ENCODE results near the gene PIR. TPM values are rescaled to one million over a fixed set of nuclear protein-coding genes. Genes with fewer than 3 reads are reported as not detected.

PIR gene
- total and polyA plus RNA-seq, 2 donors (not counting 1 experiment from before 2014, with no cell fraction given) = 0.22 TPM; not detected in 1

GRCh38 chrX:15475486-15475885 is 17.6 kb downstream of the PIR start:
- no CpG with 5 or more reads among the region's 4 CpGs for WGBS (ENCODE audit: insufficient coverage)
- CTCF ChIA-PET = interaction anchor here (0.9 kb wide), 1 partner anchor 23 kb away, joined by 3 read pairs; no protein-coding TSS in a partner anchor

GRCh38 chrX:15475021-15475420 is 18.1 kb downstream of the PIR start:
- ChIA-PET CTCF (interaction anchor here (0.9 kb wide), 1 partner anchor 23 kb away, joined by 3 read pairs; no protein-coding TSS in a partner anchor), POLR2A (no interaction called here)
- H3K9me3 Mint-ChIP-seq (ENCODE audit: insufficient read depth) = no peaks in the 10 kb centered on the region
- TF ChIP-seq, protein P1, sequence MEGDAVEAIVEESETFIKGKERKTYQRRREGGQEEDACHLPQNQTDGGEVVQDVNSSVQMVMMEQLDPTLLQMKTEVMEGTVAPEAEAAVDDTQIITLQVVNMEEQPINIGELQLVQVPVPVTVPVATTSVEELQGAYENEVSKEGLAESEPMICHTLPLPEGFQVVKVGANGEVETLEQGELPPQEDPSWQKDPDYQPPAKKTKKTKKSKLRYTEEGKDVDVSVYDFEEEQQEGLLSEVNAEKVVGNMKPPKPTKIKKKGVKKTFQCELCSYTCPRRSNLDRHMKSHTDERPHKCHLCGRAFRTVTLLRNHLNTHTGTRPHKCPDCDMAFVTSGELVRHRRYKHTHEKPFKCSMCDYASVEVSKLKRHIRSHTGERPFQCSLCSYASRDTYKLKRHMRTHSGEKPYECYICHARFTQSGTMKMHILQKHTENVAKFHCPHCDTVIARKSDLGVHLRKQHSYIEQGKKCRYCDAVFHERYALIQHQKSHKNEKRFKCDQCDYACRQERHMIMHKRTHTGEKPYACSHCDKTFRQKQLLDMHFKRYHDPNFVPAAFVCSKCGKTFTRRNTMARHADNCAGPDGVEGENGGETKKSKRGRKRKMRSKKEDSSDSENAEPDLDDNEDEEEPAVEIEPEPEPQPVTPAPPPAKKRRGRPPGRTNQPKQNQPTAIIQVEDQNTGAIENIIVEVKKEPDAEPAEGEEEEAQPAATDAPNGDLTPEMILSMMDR (IDR thresholded peaks at IDR 0.05) = no peak
- TF ChIP-seq EZH2 (IDR thresholded peaks at IDR 0.05; ENCODE audit: borderline replicate concordance, insufficient read depth, low read depth, low read length, poor library complexity, severe bottlenecking) = no peak
- H3K4me1 Mint-ChIP-seq = no peaks in the 10 kb centered on the region
- H3K79me2 ChIP-seq (ENCODE audit: control insufficient read depth, insufficient read depth, low read length) = no peaks in the 10 kb centered on the region
- no peaks in the 10 kb centered on the region for H3K9me3 ChIP-seq (ENCODE audit: control extremely low read depth in 1 of 3, control insufficient read depth in 2 of 3, insufficient read depth in 1 of 3, low read length in 2 of 3)
- no peaks in the 10 kb centered on the region for H3K4me1 ChIP-seq (ENCODE audit: control insufficient read depth in 2 of 2, insufficient read depth in 2 of 2, low read length in 2 of 2)
- no peak for ATAC-seq (ENCODE audit: low read depth)
- H3K4me2 ChIP-seq (replicated peaks; ENCODE audit: low read depth, low read length, poor library complexity, severe bottlenecking) = no peak overlapping the region
- no CpG with 5 or more reads among the region's 5 CpGs for WGBS (ENCODE audit: insufficient coverage)
- peaks cover 3% of the 10 kb centered on the region for H3K27me3 Mint-ChIP-seq
- H4K20me1 ChIP-seq (ENCODE audit: control insufficient read depth, insufficient read depth, low read length, poor library complexity, severe bottlenecking) = no peaks in the 10 kb centered on the region
- no peak for DNase-seq
- H3K36me3 ChIP-seq (replicated peaks in 1 of 2; ENCODE audit: control extremely low read depth in 1 of 2, control insufficient read depth in 1 of 2, extremely low read depth in 1 of 2, insufficient read depth in 2 of 2, low read length in 1 of 2) = no peaks in the 10 kb centered on the region
- H3K4me3 Mint-ChIP-seq = no peak overlapping the region
- intact Hi-C loops (cut with micrococcal nuclease) = no loop called here
- no peaks in the 10 kb centered on the region for H3K27me3 ChIP-seq (replicated peaks in 1 of 4; ENCODE audit: control extremely low read depth in 1 of 4, control insufficient read depth in 3 of 4, insufficient read depth in 4 of 4, low read length in 3 of 4)
- no peak overlapping the region for H2AFZ ChIP-seq (ENCODE audit: insufficient read depth, low read depth, low read length, poor library complexity, severe bottlenecking)
- H3K9ac ChIP-seq (ENCODE audit: low read length) = no peak overlapping the region
- H3K27ac Mint-ChIP-seq = no peak overlapping the region
- H3K27ac ChIP-seq (ENCODE audit: low read length in 2 of 2) = no peak overlapping the region
- H3K4me3 ChIP-seq (ENCODE audit: control extremely low read depth in 1 of 5, extremely low read depth in 1 of 5, insufficient read depth in 1 of 5, low read depth in 2 of 5, low read length in 4 of 5) = no peak overlapping the region

More at GRCh38 chrX:15475486-15475885, 17.6 kb downstream of the PIR start:
- Mint-ChIP-seq H3K27me3 (peaks cover 3% of the 10 kb centered on the region), H3K4me1 (no peaks in the 10 kb centered on the region), H3K9me3 (ENCODE audit: insufficient read depth) (no peaks in the 10 kb centered on the region), H3K4me3 (no peak overlapping the region), H3K27ac (no peak overlapping the region)
- H3K4me1 ChIP-seq (ENCODE audit: control insufficient read depth in 2 of 2, insufficient read depth in 2 of 2, low read length in 2 of 2) = no peaks in the 10 kb centered on the region
- H3K4me2 ChIP-seq (replicated peaks; ENCODE audit: low read depth, low read length, poor library complexity, severe bottlenecking) = no peak overlapping the region
- ATAC-seq (ENCODE audit: low read depth) = no peak
- no peaks in the 10 kb centered on the region for H4K20me1 ChIP-seq (ENCODE audit: control insufficient read depth, insufficient read depth, low read length, poor library complexity, severe bottlenecking)
- H3K36me3 ChIP-seq (replicated peaks in 1 of 2; ENCODE audit: control extremely low read depth in 1 of 2, control insufficient read depth in 1 of 2, extremely low read depth in 1 of 2, insufficient read depth in 2 of 2, low read length in 1 of 2) = no peaks in the 10 kb centered on the region
- H3K4me3 ChIP-seq (ENCODE audit: control extremely low read depth in 1 of 5, extremely low read depth in 1 of 5, insufficient read depth in 1 of 5, low read depth in 2 of 5, low read length in 4 of 5) = no peak overlapping the region
- no peak for TF ChIP-seq EZH2 (IDR thresholded peaks at IDR 0.05; ENCODE audit: borderline replicate concordance, insufficient read depth, low read depth, low read length, poor library complexity, severe bottlenecking)
- TF ChIP-seq, protein P1 (IDR thresholded peaks at IDR 0.05) = no peak
- POLR2A ChIA-PET = no interaction called here
- H3K27ac ChIP-seq (ENCODE audit: low read length in 2 of 2) = no peak overlapping the region
- H3K79me2 ChIP-seq (ENCODE audit: control insufficient read depth, insufficient read depth, low read length) = no peaks in the 10 kb centered on the region
- no peaks in the 10 kb centered on the region for H3K9me3 ChIP-seq (ENCODE audit: control extremely low read depth in 1 of 3, control insufficient read depth in 2 of 3, insufficient read depth in 1 of 3, low read length in 2 of 3)
- no peaks in the 10 kb centered on the region for H3K27me3 ChIP-seq (replicated peaks in 1 of 4; ENCODE audit: control extremely low read depth in 1 of 4, control insufficient read depth in 3 of 4, insufficient read depth in 4 of 4, low read length in 3 of 4)
- H3K9ac ChIP-seq (ENCODE audit: low read length) = no peak overlapping the region
- no peak overlapping the region for H2AFZ ChIP-seq (ENCODE audit: insufficient read depth, low read depth, low read length, poor library complexity, severe bottlenecking)
- no peak for DNase-seq
- intact Hi-C loops (cut with micrococcal nuclease) = no loop called here
